Activated CD8-positive, alpha-beta T cell treated with anti-CD3 and anti-CD28 coated beads for 36 hours (primary cell): ENCODE data around the gene SELP. TPM values are rescaled to one million over a fixed set of nuclear protein-coding genes. Genes with fewer than 3 reads are reported as not detected.

Experiments used
- ATAC-seq: fragments of 200-7000 bp; cut with Tn5 transposase; one replicate; pipeline ENCODE4 v1.10.0; 2021; ENCODE audit warnings: mild to moderate bottlenecking, moderate library complexity
- CTCF ChIA-PET: fragments of 350-600 bp; sonication (Branson Sonifier 250); formaldehyde crosslinking; loops from one replicate; lab custom pipeline; 2021; ENCODE audit warnings: antibody characterized with exemption; lab: Charles Lee
- POLR2A ChIA-PET: fragments of 350-600 bp; sonication (Branson Sonifier 250); formaldehyde crosslinking; loops from one replicate; lab custom pipeline; 2021; ENCODE audit warnings: antibody characterized with exemption; lab: Charles Lee
- DNase-seq: peaks from one replicate; pipeline ENCODE4 v3.0.0-alpha.2; 2020
- H3K27ac Mint-ChIP-seq: one replicate; pipeline ENCODE4 v1.8.0; 2021; ENCODE audit warnings: mild to moderate bottlenecking, mixed read lengths
- H3K27me3 Mint-ChIP-seq: one replicate; pipeline ENCODE4 v1.8.0; 2021; ENCODE audit warnings: mixed read lengths
- H3K36me3 Mint-ChIP-seq: one replicate; pipeline ENCODE4 v1.8.0; 2021; ENCODE audit warnings: low read depth, mixed read lengths
- H3K4me1 Mint-ChIP-seq: one replicate; pipeline ENCODE4 v1.8.0; 2021; ENCODE audit warnings: low read depth, mixed read lengths
- H3K4me3 Mint-ChIP-seq: one replicate; pipeline ENCODE4 v1.8.0; 2021; ENCODE audit warnings: mild to moderate bottlenecking, moderate library complexity, mixed read lengths
- H3K9me3 Mint-ChIP-seq: one replicate; pipeline ENCODE4 v1.8.0; 2021; ENCODE audit warnings: mixed read lengths
- intact Hi-C: fragments of 100-400 bp; cut with micrococcal nuclease; formaldehyde crosslinking; loops from one replicate; pipeline ENCODE4 v1.10.0; 2022
- total RNA-seq, 2 experiments: library from RNA; stranded (reverse); gene quantifications; one replicate each; pipeline ENCODE4 v1.2.3, GENCODE V29; 2021
- TF ChIP-seq, protein P1 (sequence below): fragments of 200-600 bp; IDR thresholded peaks from one replicate; pipeline ENCODE4 v1.8.0; 2022; ENCODE audit warnings: antibody characterized with exemption, mild to moderate bottlenecking

Gene SELP
- total RNA-seq, 2 experiments from 2014 or later: 0.50 to 0.81 TPM

DNA sequence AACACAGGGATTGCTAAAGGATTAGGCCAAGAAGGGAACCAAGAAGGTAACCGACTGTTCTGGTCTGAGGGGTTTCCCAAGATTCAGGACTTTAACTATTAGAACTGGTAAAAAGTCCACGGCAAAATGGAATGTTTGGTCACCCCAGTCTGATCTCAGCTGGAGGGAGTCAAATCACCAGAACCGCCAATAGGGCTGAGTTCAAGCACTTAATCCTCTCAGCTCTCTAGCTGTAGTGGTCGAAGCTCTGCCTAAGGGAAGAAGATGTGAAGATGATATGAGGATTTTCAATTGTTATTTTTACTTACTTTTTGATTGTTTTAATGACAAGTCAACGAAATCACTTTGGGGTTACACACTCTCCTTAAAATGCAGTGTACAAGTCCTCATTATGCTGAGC lies 72.8 kb downstream of the SELP start:
- no peaks in the 10 kb centered on the region for H3K27me3 Mint-ChIP-seq
- H3K9me3 Mint-ChIP-seq: no peaks in the 10 kb centered on the region
- no peak overlapping the region for H3K4me3 Mint-ChIP-seq
- peaks cover 61% of the 10 kb centered on the region for H3K36me3 Mint-ChIP-seq
- H3K4me1 Mint-ChIP-seq: no peaks in the 10 kb centered on the region
- ChIA-PET CTCF (interaction anchor here (1.4 to 2.9 kb wide), 4 partner anchors 11 to 155 kb away, joined by 3 to 6 read pairs (median 5); partner anchors contain the start of gene F5), POLR2A (no interaction called here)
- TF ChIP-seq, protein P1, sequence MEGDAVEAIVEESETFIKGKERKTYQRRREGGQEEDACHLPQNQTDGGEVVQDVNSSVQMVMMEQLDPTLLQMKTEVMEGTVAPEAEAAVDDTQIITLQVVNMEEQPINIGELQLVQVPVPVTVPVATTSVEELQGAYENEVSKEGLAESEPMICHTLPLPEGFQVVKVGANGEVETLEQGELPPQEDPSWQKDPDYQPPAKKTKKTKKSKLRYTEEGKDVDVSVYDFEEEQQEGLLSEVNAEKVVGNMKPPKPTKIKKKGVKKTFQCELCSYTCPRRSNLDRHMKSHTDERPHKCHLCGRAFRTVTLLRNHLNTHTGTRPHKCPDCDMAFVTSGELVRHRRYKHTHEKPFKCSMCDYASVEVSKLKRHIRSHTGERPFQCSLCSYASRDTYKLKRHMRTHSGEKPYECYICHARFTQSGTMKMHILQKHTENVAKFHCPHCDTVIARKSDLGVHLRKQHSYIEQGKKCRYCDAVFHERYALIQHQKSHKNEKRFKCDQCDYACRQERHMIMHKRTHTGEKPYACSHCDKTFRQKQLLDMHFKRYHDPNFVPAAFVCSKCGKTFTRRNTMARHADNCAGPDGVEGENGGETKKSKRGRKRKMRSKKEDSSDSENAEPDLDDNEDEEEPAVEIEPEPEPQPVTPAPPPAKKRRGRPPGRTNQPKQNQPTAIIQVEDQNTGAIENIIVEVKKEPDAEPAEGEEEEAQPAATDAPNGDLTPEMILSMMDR: no peak
- DNase-seq (no peak), ATAC-seq (no peak)
- no peak overlapping the region for H3K27ac Mint-ChIP-seq
- intact Hi-C loops: no loop called here

DNA sequence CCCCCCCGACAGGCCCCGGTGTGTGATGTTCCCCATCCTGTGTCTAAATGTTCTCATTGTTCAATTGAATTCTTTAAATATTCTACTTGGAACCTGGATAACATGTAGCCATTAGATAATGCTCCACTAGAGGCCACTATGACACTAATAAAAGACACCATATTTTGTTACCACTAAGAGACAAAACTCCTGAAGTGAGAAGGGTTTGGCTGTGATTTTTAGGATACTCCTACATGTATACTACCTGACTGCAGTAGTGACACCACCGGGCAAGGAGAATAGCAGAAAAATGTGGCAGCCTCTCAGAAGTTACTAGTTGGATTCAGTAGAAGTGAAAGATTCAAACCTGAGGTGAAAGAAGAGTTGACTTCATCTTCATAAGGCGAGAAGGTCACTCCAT lies 79.6 kb downstream of the SELP start:
- Mint-ChIP-seq H3K27me3 (no peaks in the 10 kb centered on the region), H3K36me3 (peaks cover 48% of the 10 kb centered on the region)

GRCh38 chr1:169548282-169548681 lies 81.6 kb downstream of the SELP start:
- H3K9me3 Mint-ChIP-seq: no peaks in the 10 kb centered on the region
- no peaks in the 10 kb centered on the region for H3K27me3 Mint-ChIP-seq
- no peak for DNase-seq
- ChIA-PET POLR2A (no interaction called here), CTCF (interaction anchor here (1.4 to 2.0 kb wide), 4 partner anchors 38 to 945 kb away, joined by 4 to 8 read pairs (median 6); partner anchors contain the start of gene F5)
- TF ChIP-seq, protein P1: no peak
- intact Hi-C loops: loop anchor here (10.0 kb wide), 1 partner anchor 943 kb away; no protein-coding TSS in a partner anchor
- no peak for ATAC-seq
- H3K4me1 Mint-ChIP-seq: peaks cover 2% of the 10 kb centered on the region
- no peak overlapping the region for H3K4me3 Mint-ChIP-seq
- H3K27ac Mint-ChIP-seq: no peak overlapping the region
- H3K36me3 Mint-ChIP-seq: peaks cover 41% of the 10 kb centered on the region

More for the DNA sequence above, 79.6 kb downstream of the SELP start:
- no peaks in the 10 kb centered on the region for H3K9me3 Mint-ChIP-seq
- peaks cover 2% of the 10 kb centered on the region for H3K4me1 Mint-ChIP-seq
- H3K4me3 Mint-ChIP-seq: no peak overlapping the region
- ChIA-PET CTCF (interaction anchor here (0.9 to 3.6 kb wide), 5 partner anchors 19 to 260 kb away, joined by 3 to 21 read pairs (median 11); partner anchors contain the start of gene F5), POLR2A (interaction anchor here (0.6 kb wide), 1 partner anchor 361 kb away, joined by 4 read pairs; no protein-coding TSS in a partner anchor)
- ATAC-seq (peak; percentile 34), DNase-seq (no peak)
- no peak overlapping the region for H3K27ac Mint-ChIP-seq
- intact Hi-C loops: loop anchor here (5.0 kb wide), 1 partner anchor 162 kb away; the partner anchor contains the start of gene SELL
- TF ChIP-seq, protein P1: peak; percentile 22

DNA sequence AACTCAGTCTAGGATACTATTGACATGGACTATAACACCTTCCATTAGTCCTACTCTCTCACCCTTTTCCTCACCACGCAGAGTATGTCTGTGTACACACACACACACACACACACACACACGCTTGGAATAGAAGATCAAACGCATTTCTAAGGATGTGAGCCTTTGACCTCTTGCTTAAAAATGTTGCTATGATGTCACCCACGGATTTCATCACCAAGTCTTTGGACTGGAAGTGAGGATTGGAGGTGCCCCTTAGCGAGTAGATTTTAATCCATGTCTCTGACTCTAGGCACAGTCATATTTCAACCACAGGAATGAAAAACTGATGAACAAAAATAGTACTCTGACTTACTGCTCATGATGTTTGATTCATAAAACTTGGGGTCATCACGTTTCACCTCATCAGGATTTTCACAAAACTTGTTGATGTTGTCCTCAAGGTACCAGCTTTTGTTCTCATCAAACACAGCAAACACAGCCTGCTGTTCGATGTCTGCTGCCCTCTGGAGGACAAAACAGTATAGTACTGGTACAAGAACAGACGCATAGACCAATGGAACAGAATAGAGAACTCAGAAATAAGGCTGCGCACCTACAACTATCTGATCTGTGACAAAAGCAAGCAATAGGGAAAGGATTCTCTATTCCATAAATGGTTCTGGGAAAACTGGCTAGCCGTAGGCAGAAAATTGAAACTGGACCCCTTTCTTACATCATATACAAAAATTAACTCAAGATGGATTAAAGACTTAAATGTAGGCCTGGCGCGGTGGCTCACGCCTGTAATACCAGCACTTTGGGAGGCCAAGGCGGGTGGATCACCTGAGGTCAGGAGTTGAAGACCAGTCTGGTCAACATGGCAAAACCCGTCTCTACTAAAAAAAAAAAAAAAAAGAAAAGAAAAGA lies 83.6 kb downstream of the SELP start:
- Mint-ChIP-seq H3K27ac (no peak overlapping the region), H3K27me3 (no peaks in the 10 kb centered on the region), H3K36me3 (peaks cover 48% of the 10 kb centered on the region), H3K9me3 (no peaks in the 10 kb centered on the region), H3K4me3 (no peak overlapping the region), H3K4me1 (peaks cover 2% of the 10 kb centered on the region)
- ChIA-PET CTCF (interaction anchor here (0.6 to 2.7 kb wide), 26 partner anchors 10 to 943 kb away, joined by 3 to 14 read pairs (median 4); partner anchors contain the start of genes CCDC181, F5 and SLC19A2), POLR2A (interaction anchor here (1.2 kb wide), 1 partner anchor 178 kb away, joined by 3 read pairs; the partner anchor contains the start of genes BLZF1 and NME7)
- ATAC-seq: peak; percentile 66
- intact Hi-C loops: loop anchor here (1.0 to 10.0 kb wide), 2 partner anchors 80 to 942 kb away; no protein-coding TSS in a partner anchor
- DNase-seq: peak; percentile 57
- TF ChIP-seq, protein P1: peak; percentile 63
